Measurements from ENCODE around the gene PDSS2.
A peak's percentile ranks its signal among the peaks of the same experiment; 100 is the strongest.
"Not testable (repeated sequence)": the region's sequence is repeated elsewhere in the genome, so short reads cannot be mapped to it uniquely, and the experiment has no call there.

PDSS2 gene

GRCh38 chr6:107479089-107479690 is 19.8 kb upstream of the PDSS2 start:
- no peaks in the 10 kb centered on the region for H3K36me3 ChIP-seq
- H3K9ac ChIP-seq: no peak overlapping the region
- no peak overlapping the region for H3K4me2 ChIP-seq
- TF ChIP-seq Cebpa-rat (IDR thresholded peaks at IDR 0.05): no peak
- peaks cover 0 to 6% (median 2%) of the 10 kb centered on the region in 11 experiments; a peak in 5 of 22 replicates for H3K27me3 ChIP-seq
- H3K4me1 ChIP-seq: no peaks in the 10 kb centered on the region
- no peaks in the 10 kb centered on the region; a peak in 1 of 22 replicates for H4K20me1 ChIP-seq
- H3K27ac ChIP-seq: no peak overlapping the region
- no peaks in the 10 kb centered on the region for H3K9me3 ChIP-seq (replicated peaks in 1 of 11)
- H3K4me3 ChIP-seq: no peak overlapping the region

GRCh38 chr6:107475826-107476225 is 16.5 kb upstream of the PDSS2 start:
- not testable (repeated sequence) for H3K4me1 ChIP-seq; H4K20me1 ChIP-seq; H3K9ac ChIP-seq; H3K36me3 ChIP-seq; H3K4me3 ChIP-seq; H3K27ac ChIP-seq; H3K27me3 ChIP-seq; H3K9me3 ChIP-seq (replicated peaks in 1 of 11); H3K4me2 ChIP-seq

DNA sequence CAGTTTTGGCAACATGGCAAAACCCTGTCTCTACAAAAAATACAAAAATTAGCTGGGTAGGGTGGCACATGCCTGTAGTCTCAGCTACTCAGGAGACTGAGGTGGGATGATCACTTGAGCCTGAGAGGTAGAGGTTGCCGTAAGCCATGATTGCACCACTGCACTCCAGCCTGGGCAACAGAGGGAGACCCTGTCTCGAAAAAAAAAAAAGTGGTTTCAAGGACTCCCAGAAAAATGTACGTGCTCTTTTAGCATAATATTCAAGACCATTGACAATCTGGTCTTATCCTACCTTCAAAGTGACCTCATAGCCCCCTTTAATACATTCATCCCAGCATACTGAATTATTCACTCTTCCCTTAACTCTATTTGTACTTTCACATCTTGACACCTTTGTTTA is 16.0 kb upstream of the PDSS2 start:
- H3K9me3 ChIP-seq (replicated peaks in 1 of 11); H3K9ac ChIP-seq; H3K36me3 ChIP-seq; H3K4me3 ChIP-seq; H4K20me1 ChIP-seq; H3K4me2 ChIP-seq; H3K4me1 ChIP-seq; H3K27ac ChIP-seq; H3K27me3 ChIP-seq: not testable (repeated sequence)

GRCh38 chr6:107473660-107474059 is 14.3 kb upstream of the PDSS2 start:
- H3K36me3 ChIP-seq: no peaks in the 10 kb centered on the region
- no peaks in the 10 kb centered on the region for H3K27me3 ChIP-seq
- H3K4me2 ChIP-seq: no peak overlapping the region
- H3K4me1 ChIP-seq: no peaks in the 10 kb centered on the region
- H4K20me1 ChIP-seq: no peaks in the 10 kb centered on the region
- no peak overlapping the region for H3K27ac ChIP-seq
- no peaks in the 10 kb centered on the region for H3K9me3 ChIP-seq (replicated peaks in 1 of 11)
- H3K9ac ChIP-seq: no peak overlapping the region
- no peak overlapping the region for H3K4me3 ChIP-seq
- no peak for TF ChIP-seq Cebpa-rat (IDR thresholded peaks at IDR 0.05)

DNA sequence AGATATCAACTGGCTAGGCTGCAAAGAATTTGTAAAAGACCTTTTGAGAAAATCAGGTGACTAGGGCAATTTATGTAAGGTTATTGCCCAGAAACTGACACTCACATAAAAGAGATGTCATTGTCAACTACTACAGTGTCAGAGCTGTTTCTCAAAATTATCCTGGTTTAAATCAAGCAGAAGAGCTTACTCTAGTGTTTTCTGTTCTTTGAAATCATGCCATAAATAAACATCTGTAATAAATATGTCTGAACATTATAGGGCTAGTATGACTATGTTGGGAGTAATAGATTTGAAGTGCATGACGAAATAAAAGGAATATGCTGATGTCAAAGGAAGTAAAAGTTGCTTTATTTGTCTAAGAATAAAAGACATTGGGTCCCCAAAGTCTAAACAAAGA is 11.0 kb upstream of the PDSS2 start:
- Histone ChIP-seq H3K9ac (no peak overlapping the region), H3K27ac (no peak overlapping the region), H3K36me3 (no peaks in the 10 kb centered on the region), H3K4me3 (no peak overlapping the region), H3K4me1 (no peaks in the 10 kb centered on the region), H3K27me3 (no peaks in the 10 kb centered on the region), H3K9me3 (replicated peaks in 1 of 11) (no peaks in the 10 kb centered on the region), H3K4me2 (no peak overlapping the region), H4K20me1 (no peaks in the 10 kb centered on the region)
- no peak for TF ChIP-seq Cebpa-rat (IDR thresholded peaks at IDR 0.05)

GRCh38 chr6:107466062-107466461 is 6.7 kb upstream of the PDSS2 start:
- H3K4me1 ChIP-seq: no peaks in the 10 kb centered on the region
- no peaks in the 10 kb centered on the region for H3K9me3 ChIP-seq (replicated peaks in 1 of 11)
- no peaks in the 10 kb centered on the region for H4K20me1 ChIP-seq
- no peaks in the 10 kb centered on the region for H3K36me3 ChIP-seq
- no peak overlapping the region for H3K27ac ChIP-seq
- no peak overlapping the region for H3K4me3 ChIP-seq
- no peak for TF ChIP-seq Cebpa-rat (IDR thresholded peaks at IDR 0.05)
- H3K4me2 ChIP-seq: no peak overlapping the region
- no peaks in the 10 kb centered on the region for H3K27me3 ChIP-seq
- H3K9ac ChIP-seq: no peak overlapping the region

GRCh38 chr6:107460083-107460631 is 793 bp upstream of the PDSS2 start:
- no peaks in the 10 kb centered on the region for H3K27me3 ChIP-seq
- H3K4me3 ChIP-seq: peak overlapping the region; percentile 70 to 94 (median 88)
- H3K9me3 ChIP-seq (replicated peaks in 1 of 11): no peaks in the 10 kb centered on the region
- no peaks in the 10 kb centered on the region for H4K20me1 ChIP-seq
- H3K9ac ChIP-seq: peak overlapping the region; percentile 72 to 88 (median 84)
- H3K4me1 ChIP-seq: peaks cover 7 to 22% (median 15%) of the 10 kb centered on the region in 10 experiments; a peak in 19 of 20 replicates
- TF ChIP-seq Cebpa-rat (IDR thresholded peaks at IDR 0.05): no peak
- H3K36me3 ChIP-seq: peaks cover 0 to 9% (median 0%) of the 10 kb centered on the region in 11 experiments; a peak in 2 of 22 replicates
- peak overlapping the region; percentile 79 to 91 (median 85) for H3K4me2 ChIP-seq
- peak overlapping the region; percentile 71 to 88 (median 82) for H3K27ac ChIP-seq

- no peaks in the 10 kb centered on the region for H4K20me1 ChIP-seq
- H3K27me3 ChIP-seq: no peaks in the 10 kb centered on the region
- peaks cover 0 to 7% (median 0%) of the 10 kb centered on the region in 11 experiments; a peak in 1 of 22 replicates for H3K9me3 ChIP-seq (replicated peaks in 1 of 11)
- peaks cover 7 to 22% (median 15%) of the 10 kb centered on the region in 10 experiments; a peak in 19 of 20 replicates for H3K4me1 ChIP-seq
- H3K4me3 ChIP-seq: peak overlapping the region; percentile 70 to 94 (median 88)
- no peak for TF ChIP-seq Cebpa-rat (IDR thresholded peaks at IDR 0.05)
- H3K36me3 ChIP-seq: peaks cover 0 to 9% (median 0%) of the 10 kb centered on the region in 11 experiments; a peak in 2 of 22 replicates
- peak overlapping the region; percentile 73 to 88 (median 82) for H3K27ac ChIP-seq
- H3K9ac ChIP-seq: peak overlapping the region; percentile 72 to 88 (median 84)
- H3K4me2 ChIP-seq: peak overlapping the region; percentile 80 to 94 (median 88)
These were observed 587 bp downstream of the PDSS2 start for GRCh38 chr6:107458672-107459282.

- Histone ChIP-seq H4K20me1 (no peaks in the 10 kb centered on the region), H3K36me3 (peaks cover 31 to 74% (median 54%) of the 10 kb centered on the region in 11 experiments; a peak in 20 of 22 replicates), H3K27ac (no peak overlapping the region)
These were observed 10.6 kb downstream of the PDSS2 start for GRCh38 chr6:107448776-107449175.

More at GRCh38 chr6:107448776-107449175, 10.6 kb downstream of the PDSS2 start:
- Histone ChIP-seq H3K9me3 (replicated peaks in 1 of 11) (peaks cover 62 to 77% (median 67%) of the 10 kb centered on the region in 11 experiments), H3K4me2 (no peak overlapping the region), H3K9ac (no peak overlapping the region), H3K4me1 (no peaks in the 10 kb centered on the region), H3K4me3 (no peak overlapping the region), H3K27me3 (no peaks in the 10 kb centered on the region)
- TF ChIP-seq Cebpa-rat (IDR thresholded peaks at IDR 0.05): no peak
